Keratinocyte (primary cell): Measurements from ENCODE around the gene FBXL2.

Source experiments
- CTCF ChIP-seq, 3 experiments: IDR thresholded peaks in 1 of 3; conservative IDR thresholded peaks in 1 of 3; optimal IDR thresholded peaks in 1 of 3; 2 replicates in 2 of 3; 3 replicates in 1 of 3; pipeline versions ENCODE3 to v1.5.1; 2011; ENCODE audit warnings: low read length in 3 of 3, mild to moderate bottlenecking in 3 of 3, moderate library complexity in 2 of 3, control low read depth in 1 of 3, inconsistent platforms in 1 of 3; ENCODE audit not compliant: insufficient read depth in 2 of 3; ENCODE audit errors: extremely low read depth in 1 of 3
- EZH2 ChIP-seq: IDR thresholded peaks from one replicate; pipeline ENCODE4 v1.6.1; 2012; ENCODE audit warnings: inconsistent platforms, mild to moderate bottlenecking, low read length, moderate library complexity

- TF ChIP-seq CTCF (optimal IDR thresholded peaks at IDR 0.05 in 1 of 3, IDR thresholded peaks at IDR 0.05 in 1 of 3, conservative IDR thresholded peaks at IDR 0.05 in 1 of 3; ENCODE audit: extremely low read depth in 1 of 3, insufficient read depth in 2 of 3, low read length in 3 of 3) (no peak), EZH2 (no peak)
These were observed 7.9 kb upstream of the FBXL2 start for GRCh38 chr3:33269385-33269784.
